Esophagus squamous epithelium (tissue), 4 donors: ENCODE measurements around the gene ADAMTS9.

Experiments
- CTCF ChIP-seq, 6 experiments: fragments of 450-650 bp in 4 of 6; fragments of 200-600 bp in 2 of 6; sonication (generic) in 2 of 6; IDR thresholded peaks; one replicate each; pipeline ENCODE4 v1.5.1; 2016 to 2019; ENCODE audit warnings: antibody characterized with exemption in 6 of 6, mild to moderate bottlenecking in 4 of 6, moderate library complexity in 4 of 6
- POLR2A ChIP-seq, 4 donors: fragments of 450-650 bp; IDR thresholded peaks; one replicate each; pipeline ENCODE4 v1.6.1; 2017; ENCODE audit warnings: antibody characterized with exemption in 4 of 4, mild to moderate bottlenecking in 4 of 4, moderate library complexity in 3 of 4

- TF ChIP-seq CTCF (IDR thresholded peaks at IDR 0.05) (no peak), POLR2A (IDR thresholded peaks at IDR 0.05) (no peak)
Measured at GRCh38 chr3:64556046-64556445, 131.8 kb downstream of the ADAMTS9 start.
